Panc1 (cell line): ENCODE measurements around the gene ADAMTS6. TPM values are rescaled to one million over a fixed set of nuclear protein-coding genes. Genes with fewer than 3 reads are reported as not detected.

ENCODE experiments used
- ATAC-seq: fragments of 200-7000 bp; cut with Tn5 transposase; 2 replicates; pipeline ENCODE4 v1.9.1; 2020; ENCODE audit warnings: mild to moderate bottlenecking, moderate library complexity
- BruUV-seq: library from RNA; stranded (reverse); fragments of 400-500 nt; replicated peaks from 2 replicates; lab custom pipeline; 2021; lab: Mats Ljungman, UMichigan
- CTCF ChIA-PET: fragments of 300-600 bp; sonication (Branson Sonifier 250); formaldehyde crosslinking; loops from one replicate; lab custom pipeline; 2022; ENCODE audit warnings: antibody characterized with exemption; lab: Charles Lee
- POLR2A ChIA-PET: fragments of 300-600 bp; sonication (Branson Sonifier 250); formaldehyde crosslinking; loops from one replicate; lab custom pipeline; 2022; ENCODE audit warnings: antibody characterized with exemption; lab: Charles Lee
- DNase-seq: peaks from one replicate; pipeline ENCODE4 v3.0.0-alpha.2; 2010; ENCODE audit warnings: low read depth, low spot score
- H3K27ac ChIP-seq: 2 replicates; pipeline ENCODE4 v1.5.1; 2011; ENCODE audit warnings: mild to moderate bottlenecking, low read length, inconsistent platforms
- H3K27me3 ChIP-seq: fragments of 200-500 bp; sonication (Bioruptor generic); 2 replicates; pipeline ENCODE4 v1.6.0; 2014; ENCODE audit warnings: low read length, inconsistent platforms; ENCODE audit not compliant: control insufficient read depth, insufficient read depth
- H3K36me3 ChIP-seq: fragments of 200-500 bp; sonication (Bioruptor generic); 2 replicates; pipeline ENCODE4 v1.5.1; 2014; ENCODE audit warnings: inconsistent platforms, mild to moderate bottlenecking, low read length, moderate library complexity; ENCODE audit not compliant: control insufficient read depth, insufficient read depth
- H3K4me1 ChIP-seq: 2 replicates; pipeline ENCODE4 v1.5.1; 2011; ENCODE audit warnings: inconsistent platforms, mild to moderate bottlenecking, low read length, moderate library complexity; ENCODE audit not compliant: control insufficient read depth, insufficient read depth
- H3K4me3 ChIP-seq, 2 experiments: 2 replicates each; pipeline ENCODE4 v1.5.1; 2011 to 2012; ENCODE audit warnings: low read depth in 2 of 2, low read length in 2 of 2, mild to moderate bottlenecking in 2 of 2, inconsistent platforms in 1 of 2, moderate library complexity in 1 of 2
- H3K9me3 ChIP-seq: fragments of 200-500 bp; sonication (Bioruptor generic); 2 replicates; pipeline ENCODE4 v1.5.1; 2014; ENCODE audit warnings: low read depth, mild to moderate bottlenecking, inconsistent platforms, low read length, moderate library complexity; ENCODE audit not compliant: control insufficient read depth, insufficient read depth
- POLR2AphosphoS5 ChIP-seq: IDR thresholded peaks from 2 replicates; pipeline ENCODE4 v1.6.1; 2012; ENCODE audit warnings: mild to moderate bottlenecking, low read depth, low read length, moderate library complexity
- SIN3A ChIP-seq: IDR thresholded peaks from 2 replicates; pipeline ENCODE4 v1.6.1; 2012; ENCODE audit warnings: low read depth, mild to moderate bottlenecking, low read length, moderate library complexity, borderline replicate concordance; ENCODE audit not compliant: insufficient read depth
- TCF7L2 ChIP-seq: IDR thresholded peaks from 2 replicates; pipeline ENCODE4 v1.6.1; 2011; ENCODE audit warnings: mild to moderate bottlenecking, low read depth, low read length, inconsistent platforms
- in situ Hi-C: cut with HindIII; loops from 2 replicates; pipeline ENCODE4 v1.10.0; 2016; ENCODE audit warnings: low sequenced_read_pairs, low pct_unique_long_range_greater_than_20kb
- intact Hi-C: fragments of 100-400 bp; cut with micrococcal nuclease; formaldehyde crosslinking; loops from one replicate; pipeline ENCODE4 v1.10.0; 2022; ENCODE audit not compliant: unreplicated experiment
- total RNA-seq: library from RNA; stranded (reverse); gene quantifications from one replicate; pipeline ENCODE4 v1.2.1, GENCODE V29; 2021; ENCODE audit not compliant: unreplicated experiment
- TF ChIP-seq, protein P1 (sequence below), 2 experiments: IDR thresholded peaks; 2 replicates each; pipeline ENCODE4 v1.6.1; 2011 to 2012; ENCODE audit warnings: low read depth in 2 of 2, control low read depth in 1 of 2, low read length in 1 of 2, mild to moderate bottlenecking in 1 of 2, moderate library complexity in 1 of 2; ENCODE audit not compliant: insufficient read depth in 1 of 2
- TF ChIP-seq, protein P2 (sequence below): fragments of 450-650 bp; IDR thresholded peaks from 2 replicates; pipeline ENCODE4 v1.5.1; 2017; ENCODE audit warnings: mild to moderate bottlenecking

Gene ADAMTS6
- total RNA-seq, 1 experiment from 2014 or later, result 0.64 TPM

DNA sequence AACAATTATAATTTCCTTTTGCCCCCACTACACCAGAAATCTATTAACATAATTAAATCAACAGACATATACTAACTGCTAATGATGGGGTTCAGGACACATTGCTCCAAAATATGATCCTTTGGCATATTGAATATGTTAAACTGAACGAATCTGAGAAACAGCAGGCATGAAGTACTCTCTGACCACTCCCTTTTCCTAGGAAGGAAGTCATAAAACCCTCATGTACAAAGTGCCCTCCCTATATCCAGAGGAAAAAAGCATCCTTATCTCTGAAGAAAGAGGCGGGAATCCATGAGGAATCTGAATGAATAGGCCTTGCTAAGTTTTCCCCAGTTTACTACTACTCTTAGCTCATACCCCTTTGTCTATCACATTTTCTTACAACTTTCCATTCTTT, 67.9 kb downstream of the ADAMTS6 start:
- no peaks in the 10 kb centered on the region for H3K27me3 ChIP-seq
- no peak overlapping the region for H3K27ac ChIP-seq
- H3K4me1 ChIP-seq, result no peaks in the 10 kb centered on the region
- no TSS peak for BruUV-seq
- no peaks in the 10 kb centered on the region for H3K36me3 ChIP-seq
- CTCF ChIA-PET, result no interaction called here
- DNase-seq (no peak), ATAC-seq (no peak)
- no peak overlapping the region for H3K4me3 ChIP-seq
- POLR2A ChIA-PET, result no interaction called here
- no peak for TF ChIP-seq TCF7L2
- TF ChIP-seq, protein P1, sequence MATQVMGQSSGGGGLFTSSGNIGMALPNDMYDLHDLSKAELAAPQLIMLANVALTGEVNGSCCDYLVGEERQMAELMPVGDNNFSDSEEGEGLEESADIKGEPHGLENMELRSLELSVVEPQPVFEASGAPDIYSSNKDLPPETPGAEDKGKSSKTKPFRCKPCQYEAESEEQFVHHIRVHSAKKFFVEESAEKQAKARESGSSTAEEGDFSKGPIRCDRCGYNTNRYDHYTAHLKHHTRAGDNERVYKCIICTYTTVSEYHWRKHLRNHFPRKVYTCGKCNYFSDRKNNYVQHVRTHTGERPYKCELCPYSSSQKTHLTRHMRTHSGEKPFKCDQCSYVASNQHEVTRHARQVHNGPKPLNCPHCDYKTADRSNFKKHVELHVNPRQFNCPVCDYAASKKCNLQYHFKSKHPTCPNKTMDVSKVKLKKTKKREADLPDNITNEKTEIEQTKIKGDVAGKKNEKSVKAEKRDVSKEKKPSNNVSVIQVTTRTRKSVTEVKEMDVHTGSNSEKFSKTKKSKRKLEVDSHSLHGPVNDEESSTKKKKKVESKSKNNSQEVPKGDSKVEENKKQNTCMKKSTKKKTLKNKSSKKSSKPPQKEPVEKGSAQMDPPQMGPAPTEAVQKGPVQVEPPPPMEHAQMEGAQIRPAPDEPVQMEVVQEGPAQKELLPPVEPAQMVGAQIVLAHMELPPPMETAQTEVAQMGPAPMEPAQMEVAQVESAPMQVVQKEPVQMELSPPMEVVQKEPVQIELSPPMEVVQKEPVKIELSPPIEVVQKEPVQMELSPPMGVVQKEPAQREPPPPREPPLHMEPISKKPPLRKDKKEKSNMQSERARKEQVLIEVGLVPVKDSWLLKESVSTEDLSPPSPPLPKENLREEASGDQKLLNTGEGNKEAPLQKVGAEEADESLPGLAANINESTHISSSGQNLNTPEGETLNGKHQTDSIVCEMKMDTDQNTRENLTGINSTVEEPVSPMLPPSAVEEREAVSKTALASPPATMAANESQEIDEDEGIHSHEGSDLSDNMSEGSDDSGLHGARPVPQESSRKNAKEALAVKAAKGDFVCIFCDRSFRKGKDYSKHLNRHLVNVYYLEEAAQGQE (IDR thresholded peaks at IDR 0.05; ENCODE audit: insufficient read depth in 1 of 2, low read depth in 2 of 2, low read length in 1 of 2), result no peak
- TF ChIP-seq, protein P2, sequence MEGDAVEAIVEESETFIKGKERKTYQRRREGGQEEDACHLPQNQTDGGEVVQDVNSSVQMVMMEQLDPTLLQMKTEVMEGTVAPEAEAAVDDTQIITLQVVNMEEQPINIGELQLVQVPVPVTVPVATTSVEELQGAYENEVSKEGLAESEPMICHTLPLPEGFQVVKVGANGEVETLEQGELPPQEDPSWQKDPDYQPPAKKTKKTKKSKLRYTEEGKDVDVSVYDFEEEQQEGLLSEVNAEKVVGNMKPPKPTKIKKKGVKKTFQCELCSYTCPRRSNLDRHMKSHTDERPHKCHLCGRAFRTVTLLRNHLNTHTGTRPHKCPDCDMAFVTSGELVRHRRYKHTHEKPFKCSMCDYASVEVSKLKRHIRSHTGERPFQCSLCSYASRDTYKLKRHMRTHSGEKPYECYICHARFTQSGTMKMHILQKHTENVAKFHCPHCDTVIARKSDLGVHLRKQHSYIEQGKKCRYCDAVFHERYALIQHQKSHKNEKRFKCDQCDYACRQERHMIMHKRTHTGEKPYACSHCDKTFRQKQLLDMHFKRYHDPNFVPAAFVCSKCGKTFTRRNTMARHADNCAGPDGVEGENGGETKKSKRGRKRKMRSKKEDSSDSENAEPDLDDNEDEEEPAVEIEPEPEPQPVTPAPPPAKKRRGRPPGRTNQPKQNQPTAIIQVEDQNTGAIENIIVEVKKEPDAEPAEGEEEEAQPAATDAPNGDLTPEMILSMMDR, result no peak
- TF ChIP-seq SIN3A, result no peak
- TF ChIP-seq POLR2AphosphoS5, result no peak
- intact Hi-C loops, result no loop called here
- in situ Hi-C loops, result no loop called here
- no peaks in the 10 kb centered on the region for H3K9me3 ChIP-seq

DNA sequence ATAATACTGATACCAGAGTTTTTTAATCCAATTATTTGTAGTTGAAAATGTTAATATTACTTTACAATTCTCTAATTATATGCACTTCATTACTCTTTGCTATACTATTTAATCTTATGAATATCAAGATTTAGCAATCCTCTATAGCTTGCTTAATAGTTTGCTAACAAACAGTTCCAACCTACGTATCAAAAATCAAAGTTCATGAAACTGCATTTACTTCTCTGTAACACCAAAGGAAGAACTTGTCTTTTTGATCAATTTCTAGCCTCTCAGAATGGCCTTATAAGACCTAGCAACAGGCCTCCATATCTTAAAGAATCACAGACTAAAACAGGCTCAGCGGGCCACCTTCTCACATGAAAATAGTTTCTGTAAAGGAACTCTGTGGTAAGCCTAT, 68.9 kb downstream of the ADAMTS6 start:
- no peaks in the 10 kb centered on the region for H3K36me3 ChIP-seq
- DNase-seq (no peak), ATAC-seq (no peak)
- intact Hi-C loops, result no loop called here
- no peaks in the 10 kb centered on the region for H3K27me3 ChIP-seq
- CTCF ChIA-PET, result no interaction called here
- H3K4me3 ChIP-seq, result no peak overlapping the region
- H3K9me3 ChIP-seq, result no peaks in the 10 kb centered on the region
- TF ChIP-seq, protein P1 (IDR thresholded peaks at IDR 0.05; ENCODE audit: insufficient read depth in 1 of 2, low read depth in 2 of 2, low read length in 1 of 2), result no peak
- no peak for TF ChIP-seq SIN3A
- TF ChIP-seq, protein P2, result no peak
- no peak for TF ChIP-seq POLR2AphosphoS5
- no peak for TF ChIP-seq TCF7L2
- POLR2A ChIA-PET, result no interaction called here
- in situ Hi-C loops, result no loop called here
- BruUV-seq, result no TSS peak
- no peaks in the 10 kb centered on the region for H3K4me1 ChIP-seq
- no peak overlapping the region for H3K27ac ChIP-seq
